T-helper 22 cell (primary cell): ENCODE measurements around the gene COL15A1.
"Not testable (repeated sequence)": the region's sequence is repeated elsewhere in the genome, so short reads cannot be mapped to it uniquely, and the experiment has no call there.

Experiments
- DNase-seq: peaks from one replicate; pipeline ENCODE4 v3.0.0-alpha.2; 2020; ENCODE audit warnings: low read depth

Gene COL15A1

GRCh38 chr9:98943682-98944056, at the start of gene COL15A1:
TSS of gene COL15A1 (plus strand) at chr9:98943907. CDS start at chr9:98944062, 155 bp downstream.
- DNase-seq = no peak

GRCh38 chr9:98894171-98894570, 49.5 kb upstream of the COL15A1 start:
- no peak for DNase-seq

DNA sequence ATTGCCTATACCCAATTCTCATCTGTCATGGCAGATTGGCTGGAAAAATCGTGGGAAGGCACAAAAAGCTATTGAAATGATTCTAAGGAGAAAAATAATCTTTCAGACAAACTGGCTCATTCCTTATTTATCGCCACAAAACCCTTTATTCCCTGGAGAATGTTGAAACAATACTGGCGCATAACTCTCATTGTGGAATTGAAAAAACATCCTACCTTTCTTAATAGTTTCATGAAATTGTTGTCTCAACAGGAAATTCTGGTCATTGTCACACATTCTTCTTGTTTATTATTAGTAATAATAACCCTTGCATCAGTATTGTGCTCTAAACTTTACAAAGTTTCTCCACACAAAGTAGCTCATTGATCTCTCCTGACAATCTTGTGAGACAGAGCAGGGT, 48.9 kb upstream of the COL15A1 start:
- no peak for DNase-seq

DNA sequence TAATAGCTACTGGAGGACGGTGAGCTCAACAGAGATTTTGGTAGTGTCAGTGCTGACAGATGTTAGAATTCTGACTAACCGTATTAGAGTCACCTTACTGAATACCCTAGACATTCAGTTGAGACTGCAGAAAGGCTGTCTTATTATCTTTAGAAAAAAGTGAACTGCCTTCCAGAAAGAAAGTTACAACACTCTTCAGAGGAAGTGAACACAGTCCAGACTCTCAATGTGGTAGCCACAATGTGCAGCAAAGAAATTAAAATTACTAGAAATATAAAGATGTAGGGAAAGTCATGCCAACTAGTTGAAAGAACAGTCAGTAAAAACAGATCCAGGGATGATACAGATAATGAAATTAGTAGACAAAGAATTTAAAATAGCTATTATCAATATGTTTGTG, 47.1 kb upstream of the COL15A1 start:
- DNase-seq = no peak

- DNase-seq = no peak
Observed at GRCh38 chr9:98897745-98898144, 46.0 kb upstream of the COL15A1 start.

- DNase-seq = no peak
Observed at GRCh38 chr9:98899408-98900056, 44.2 kb upstream of the COL15A1 start.

DNA sequence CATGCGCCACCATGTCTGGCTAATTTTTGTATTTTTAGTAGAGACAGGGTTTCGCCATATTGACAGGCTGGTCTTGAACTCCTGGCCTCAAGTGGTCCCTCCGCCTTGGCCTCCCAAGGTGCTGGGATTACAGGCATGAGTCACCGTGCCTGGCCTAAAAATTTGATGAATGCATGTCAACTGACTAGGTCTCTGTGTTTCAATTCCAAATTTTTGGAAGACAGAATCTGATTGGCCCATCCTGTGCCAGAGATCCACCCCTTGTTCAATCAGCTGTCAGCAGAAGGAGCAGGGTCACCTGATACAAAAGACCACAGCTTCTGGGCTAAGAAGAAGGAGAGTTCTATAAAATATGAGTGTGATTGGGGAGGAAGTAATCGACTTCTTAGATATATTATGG, 43.5 kb upstream of the COL15A1 start:
- no peak for DNase-seq

DNA sequence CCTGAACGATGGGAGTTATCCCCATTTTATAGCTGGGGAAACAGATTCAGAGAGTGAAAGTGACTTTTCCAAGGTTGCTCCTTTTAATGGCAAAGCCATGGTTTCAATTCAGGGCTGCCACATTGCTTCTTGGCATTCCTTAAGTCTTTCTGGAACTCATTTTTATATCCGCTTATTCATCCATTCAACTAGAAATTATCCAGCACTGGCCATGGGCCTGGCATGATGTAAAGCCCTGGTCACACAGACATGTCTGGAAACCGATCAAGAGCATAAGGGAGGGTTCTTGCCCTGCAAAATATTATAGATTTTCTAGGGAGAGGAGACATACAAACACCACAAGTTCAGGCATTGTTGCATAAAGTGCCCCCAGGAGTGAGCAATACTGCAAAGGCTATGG, 43.0 kb upstream of the COL15A1 start:
- no peak for DNase-seq

DNA sequence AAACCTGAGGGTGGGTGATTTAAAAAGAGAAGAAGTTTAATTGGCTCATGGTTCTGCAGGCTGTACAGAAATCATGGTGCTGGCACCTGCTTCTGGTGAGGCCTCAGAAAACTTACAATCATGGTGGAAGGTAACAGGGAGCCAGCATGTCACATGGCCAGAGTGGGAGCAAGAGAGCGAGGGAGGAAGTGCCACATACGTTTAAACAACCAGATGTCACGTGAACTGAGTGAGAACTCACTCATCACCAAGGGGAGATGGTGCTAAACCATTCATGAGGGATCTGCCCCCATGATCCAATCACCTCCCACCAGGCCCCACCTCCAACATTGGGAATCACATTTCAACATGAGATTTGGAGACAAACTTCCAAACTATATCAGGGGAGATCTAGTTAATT, 41.9 kb upstream of the COL15A1 start:
- not testable (repeated sequence) for DNase-seq

DNA sequence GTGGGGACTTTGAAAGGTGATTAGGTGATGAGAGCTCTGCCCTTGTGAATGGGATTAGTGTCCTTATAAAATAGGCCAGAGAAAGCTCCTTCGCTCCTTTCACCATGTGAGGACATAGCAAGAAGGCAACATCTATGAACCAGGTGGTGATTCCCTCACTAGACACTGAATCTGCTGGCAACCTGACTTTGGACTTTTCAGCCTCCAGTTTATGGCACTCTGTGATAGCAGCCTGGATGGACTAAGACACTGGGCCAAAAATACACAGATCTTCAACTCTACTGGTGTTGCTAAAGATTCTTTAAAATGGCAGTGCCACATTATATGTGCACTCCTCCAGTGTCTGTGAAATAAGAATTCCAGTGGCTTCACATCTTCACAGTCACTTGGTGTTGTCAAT, 41.2 kb upstream of the COL15A1 start:
- DNase-seq = no peak

DNA sequence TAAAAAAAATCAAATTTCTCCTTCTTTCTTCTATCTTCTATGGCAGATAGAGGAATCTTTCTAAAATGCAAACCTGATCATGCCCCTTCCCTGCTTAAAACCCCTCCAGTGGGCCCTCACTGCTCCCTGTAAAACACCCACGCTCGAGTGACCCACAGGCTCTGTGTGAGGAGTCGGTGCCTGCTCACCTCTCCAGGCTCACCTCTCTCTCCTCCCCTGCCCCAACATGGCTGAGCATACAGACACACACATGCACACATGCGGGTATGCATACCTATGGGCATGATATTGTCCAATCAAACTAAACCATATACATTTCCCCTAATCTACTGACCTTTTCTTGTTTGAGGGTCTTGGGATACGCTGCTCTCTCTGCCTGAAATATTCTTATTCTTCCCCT, 40.8 kb upstream of the COL15A1 start:
- DNase-seq = no peak

GRCh38 chr9:98903961-98904411, 39.7 kb upstream of the COL15A1 start:
- DNase-seq = no peak

GRCh38 chr9:98905015-98905414, 38.7 kb upstream of the COL15A1 start:
- no peak for DNase-seq

DNA sequence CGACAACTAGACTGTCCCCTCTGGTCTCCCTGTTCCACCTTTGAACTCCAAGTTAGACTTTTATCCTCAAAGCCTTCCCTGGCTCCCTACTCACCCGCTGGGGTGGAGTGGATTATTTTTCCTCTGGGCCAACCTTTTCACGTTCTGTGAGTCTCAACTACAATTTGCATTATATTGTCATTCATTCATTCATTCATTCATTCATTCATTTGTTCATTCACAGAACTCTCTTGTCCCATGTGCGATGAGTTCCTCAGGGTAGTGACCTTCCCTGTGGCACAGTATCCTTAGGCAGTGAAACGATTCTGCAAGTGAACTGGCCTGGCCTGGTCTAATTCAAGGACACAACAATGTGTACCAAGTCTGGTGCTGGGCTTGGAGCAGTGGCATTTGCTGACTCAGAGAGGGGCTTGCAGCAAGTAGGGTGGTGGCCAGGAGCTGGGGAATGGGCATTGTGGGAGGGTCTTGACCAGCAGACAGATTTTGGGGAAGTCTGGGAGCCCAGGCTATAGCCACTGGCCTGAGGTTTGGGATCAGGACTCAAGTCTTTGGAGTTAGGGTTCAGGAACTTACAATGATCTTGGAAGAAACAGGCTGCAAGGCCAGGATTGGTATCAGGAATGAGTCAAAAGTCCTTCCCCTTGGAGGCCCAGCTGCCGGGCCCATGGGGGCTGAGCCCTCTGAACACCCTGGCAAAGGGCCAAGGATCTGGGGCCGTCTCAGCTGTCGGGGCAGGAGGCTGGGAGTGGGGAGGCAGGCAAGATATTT, 37.2 kb upstream of the COL15A1 start:
- DNase-seq = no peak

DNA sequence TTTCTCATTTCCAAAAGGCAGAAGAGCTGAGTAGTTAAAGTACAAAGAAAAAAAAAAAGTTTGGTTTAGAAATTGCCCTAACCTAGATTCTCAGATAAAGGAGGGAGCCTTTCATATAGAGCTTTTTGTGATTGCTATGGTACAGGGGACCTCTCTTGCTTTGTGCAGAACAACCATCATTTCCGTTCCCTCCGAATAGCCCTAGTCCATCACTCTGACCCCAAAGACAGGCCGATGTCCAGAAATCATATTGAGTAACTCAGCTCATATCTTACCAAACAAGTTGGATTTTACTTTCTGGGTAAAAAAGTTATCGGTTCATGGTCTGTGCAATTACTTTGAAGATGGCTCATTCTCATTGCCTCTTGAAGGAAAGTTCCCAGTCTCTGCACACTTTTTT, 36.7 kb upstream of the COL15A1 start:
- DNase-seq = no peak

- DNase-seq = no peak
Observed at GRCh38 chr9:98908897-98909634, 34.6 kb upstream of the COL15A1 start.

DNA sequence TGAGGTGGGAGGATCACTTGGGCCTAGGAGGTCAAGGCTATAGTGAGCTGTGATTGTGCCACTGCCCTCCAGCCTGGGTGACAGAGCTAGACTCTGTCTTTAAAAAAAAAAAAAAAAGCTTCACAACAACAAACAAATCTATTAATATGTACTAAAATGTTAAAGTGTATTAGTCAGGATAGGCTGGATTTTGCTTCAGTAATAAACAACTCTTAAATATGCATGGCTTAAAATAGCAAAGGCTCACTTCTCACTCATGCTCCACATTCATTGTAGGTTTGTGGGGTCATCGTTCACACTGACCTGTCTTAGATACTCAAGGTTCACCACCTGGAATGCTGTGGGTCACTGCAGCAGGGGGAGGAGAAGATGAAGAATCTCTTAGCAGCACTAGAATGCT, 33.8 kb upstream of the COL15A1 start:
- no peak for DNase-seq

DNA sequence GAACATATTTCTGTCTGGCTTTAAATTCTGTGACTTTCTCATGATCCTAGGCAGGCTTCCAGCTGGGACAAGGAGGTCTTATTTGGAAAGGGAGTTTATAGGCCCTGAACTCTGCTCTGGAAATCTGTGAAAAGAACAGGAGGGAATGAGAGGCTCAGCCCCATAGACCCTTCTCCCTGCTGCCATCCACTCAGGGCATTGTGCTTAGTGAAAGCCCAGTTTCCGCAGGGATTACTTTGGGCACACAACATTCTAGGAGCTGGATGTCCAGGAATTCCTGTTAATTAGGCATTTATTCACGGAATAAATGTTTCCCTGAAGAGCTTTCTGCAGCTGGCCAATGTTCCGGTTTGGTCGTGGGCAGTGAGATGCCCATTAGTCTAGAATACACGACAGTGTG, 32.7 kb upstream of the COL15A1 start:
- DNase-seq = no peak

DNA sequence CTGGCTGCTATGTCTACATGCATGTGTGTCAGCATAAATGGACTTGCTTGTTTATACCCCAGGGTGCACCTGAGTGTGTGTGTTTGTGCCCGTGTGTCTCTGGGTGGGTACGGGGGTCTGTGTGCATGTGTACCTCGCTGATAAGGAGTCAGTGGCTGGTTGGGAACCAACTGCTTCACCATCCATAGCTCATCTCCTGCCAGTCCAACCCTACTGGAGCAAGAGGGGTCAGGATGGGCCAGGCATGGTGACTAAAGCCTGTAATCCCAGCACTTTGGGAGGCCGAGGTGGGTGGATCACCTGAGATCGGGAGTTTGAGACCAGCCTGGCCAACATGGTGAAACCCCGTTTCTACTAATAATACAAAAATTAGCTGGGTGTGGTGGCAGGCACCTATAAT, 32.0 kb upstream of the COL15A1 start:
- not testable (repeated sequence) for DNase-seq

DNA sequence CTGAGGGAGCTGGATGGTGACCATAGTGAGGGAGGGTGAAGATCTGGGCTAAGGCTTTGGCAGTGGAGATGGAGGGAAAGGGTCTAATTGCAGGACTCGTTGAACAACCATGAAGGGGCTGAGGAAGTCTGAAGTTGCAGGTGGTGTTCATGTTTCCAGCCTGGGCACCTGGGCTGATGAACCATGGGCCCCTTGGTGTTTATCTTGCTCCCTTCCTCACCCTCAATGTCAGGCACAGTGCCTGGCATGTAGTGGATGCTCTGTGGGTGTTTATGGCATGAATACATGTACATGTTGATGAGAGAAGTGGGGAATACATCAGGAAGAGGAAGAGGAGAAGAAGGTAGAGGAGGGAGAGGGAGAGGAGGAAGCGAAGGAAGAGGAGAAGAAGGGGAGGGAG, 31.3 kb upstream of the COL15A1 start:
- DNase-seq = no peak

DNA sequence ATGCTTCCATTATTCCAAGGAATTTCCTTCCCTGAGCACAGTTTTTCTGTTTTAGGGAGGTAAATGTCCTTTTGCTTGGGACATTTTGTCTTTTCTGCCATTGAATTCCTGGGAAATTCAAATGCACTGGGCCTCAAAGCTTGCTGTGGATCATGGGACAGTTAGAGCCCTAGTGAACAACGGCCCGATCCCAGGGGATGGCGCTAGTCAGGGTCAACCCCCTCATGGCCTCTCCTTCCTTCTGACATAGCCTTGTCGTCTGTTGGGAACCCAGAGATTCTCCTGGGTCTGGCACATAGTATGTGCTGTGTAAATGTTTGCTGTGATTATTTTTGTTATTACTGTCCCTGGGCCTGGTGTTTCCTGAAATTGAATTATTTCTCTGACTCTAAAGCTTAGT, 30.7 kb upstream of the COL15A1 start:
- no peak for DNase-seq

- no peak for DNase-seq
Observed at GRCh38 chr9:98913705-98914104, 30.0 kb upstream of the COL15A1 start.

DNA sequence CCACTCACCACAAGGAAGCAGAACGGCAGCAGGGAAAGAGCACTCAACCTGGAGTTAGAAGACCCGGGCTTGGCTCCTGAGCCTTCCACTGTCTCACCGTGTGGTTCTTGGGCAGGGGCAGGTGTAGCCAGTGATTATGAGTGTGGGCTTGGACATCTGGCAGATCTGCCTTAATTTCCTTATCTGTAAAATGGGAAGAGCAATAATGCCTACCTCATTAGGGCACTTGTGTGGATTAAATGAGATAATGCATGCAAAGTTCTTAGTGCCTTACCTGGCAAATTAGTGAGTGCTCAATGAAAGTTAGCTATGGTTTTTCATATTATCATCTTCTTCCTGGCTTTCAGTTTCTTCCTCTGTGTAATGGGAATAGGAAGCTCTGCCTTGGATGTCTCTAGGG, 28.1 kb upstream of the COL15A1 start:
- DNase-seq = no peak
